ENCODE measurements around the gene LHPP.
"Not testable (repeated sequence)": the region's sequence is repeated elsewhere in the genome, so short reads cannot be mapped to it uniquely, and the experiment has no call there.

Gene LHPP

GRCh38 chr10:124576526-124577420 is 115.2 kb downstream of the LHPP start:
- DNase-seq: no peak

- DNase-seq: no peak
Observed at GRCh38 chr10:124577651-124578050, 116.0 kb downstream of the LHPP start.

GRCh38 chr10:124578231-124579010 is 116.8 kb downstream of the LHPP start:
- no peak for DNase-seq

GRCh38 chr10:124579011-124579399 is 117.4 kb downstream of the LHPP start:
- no peak for DNase-seq

GRCh38 chr10:124586142-124586541 is 124.5 kb downstream of the LHPP start:
- no peak for DNase-seq

- no peak for DNase-seq
Observed at GRCh38 chr10:124587811-124588211, 126.2 kb downstream of the LHPP start.

GRCh38 chr10:124588341-124588735 is 126.7 kb downstream of the LHPP start:
- not testable (repeated sequence) for DNase-seq

GRCh38 chr10:124588736-124589490 is 127.3 kb downstream of the LHPP start:
- DNase-seq: no peak

GRCh38 chr10:124589491-124590041 is 127.9 kb downstream of the LHPP start:
- DNase-seq: no peak

- DNase-seq: no peak
Observed at GRCh38 chr10:124590216-124591122, 128.8 kb downstream of the LHPP start.

- no peak for DNase-seq
Observed at GRCh38 chr10:124591123-124591495, 129.5 kb downstream of the LHPP start.

- no peak for DNase-seq
Observed at GRCh38 chr10:124592101-124592500, 130.5 kb downstream of the LHPP start.

GRCh38 chr10:124592736-124593430 is 131.3 kb downstream of the LHPP start:
- no peak for DNase-seq

- no peak for DNase-seq
Observed at GRCh38 chr10:124593431-124593985, 131.9 kb downstream of the LHPP start.

- DNase-seq: no peak
Observed at GRCh38 chr10:124594240-124594639, 132.6 kb downstream of the LHPP start.

GRCh38 chr10:124595143-124595883 is 133.7 kb downstream of the LHPP start:
- no peak for DNase-seq

- DNase-seq: no peak
Observed at GRCh38 chr10:124596116-124596785, 134.6 kb downstream of the LHPP start.

- no peak for DNase-seq
Observed at GRCh38 chr10:124596962-124597845, 135.6 kb downstream of the LHPP start.

- no peak for DNase-seq
Observed at GRCh38 chr10:124597846-124598165, 136.2 kb downstream of the LHPP start.

Measured in activated T-cell treated with anti-CD3 and anti-CD28 coated beads, Interleukin-2, amount 50 U/mL, for 1 hour (primary cell).